ENCODE measurements around the gene OR56A3.

Gene OR56A3

GRCh38 chr11:5968394-5968793 is 26.3 kb downstream of the OR56A3 start, which contains the start of gene OR56A5:
Gene OR56A5 (minus strand): TSS chr11:5968494. CDS start chr11:5968494, 0 bp downstream.
- DNase-seq = no peak

- DNase-seq = no peak
Observed at GRCh38 chr11:5973530-5973929, 31.5 kb downstream of the OR56A3 start.

- DNase-seq = no peak
Observed at GRCh38 chr11:5983443-5983842, 41.4 kb downstream of the OR56A3 start.

- DNase-seq = no peak
Observed at GRCh38 chr11:5986885-5987284, 44.8 kb downstream of the OR56A3 start, which contains the start of gene OR52L1. Gene OR52L1 (minus strand): TSS chr11:5986985. CDS start chr11:5986930, 55 bp downstream.

- no peak for DNase-seq
Observed at GRCh38 chr11:5989203-5989602, 47.2 kb downstream of the OR56A3 start.

GRCh38 chr11:5992150-5992549 is 50.1 kb downstream of the OR56A3 start:
- no peak for DNase-seq

GRCh38 chr11:5992604-5993251 is 50.7 kb downstream of the OR56A3 start:
- DNase-seq = no peak

GRCh38 chr11:5994791-5995190 is 52.7 kb downstream of the OR56A3 start:
- DNase-seq = no peak
